ENCODE results near the gene OR2W3. TPM values are rescaled to one million over a fixed set of nuclear protein-coding genes. Genes with fewer than 3 reads are reported as not detected.
A peak's percentile ranks its signal among the peaks of the same experiment; 100 is the strongest.

The OR2W3 gene
- under 1 TPM; 0.39 to 0.42 TPM for total RNA-seq
- polyA plus RNA-seq, result not detected
- long read RNA-seq, donor 1, result 0 reads
- long read RNA-seq, donor 2, result 0 reads

- Histone ChIP-seq H3K27ac (ENCODE audit: low read depth in 1 of 2, low read length in 2 of 2) (no peak within 1 kb of the TSS), H3K9me3 (ENCODE audit: control insufficient read depth, low read length) (no peaks in the 10 kb centered on the region), H3K27me3 (ENCODE audit: control insufficient read depth in 1 of 2, insufficient read depth in 2 of 2, low read length in 1 of 2) (no peaks in the 10 kb centered on the region), H3K4me1 (ENCODE audit: control insufficient read depth in 1 of 2, insufficient read depth in 2 of 2, low read length in 2 of 2) (no peaks in the 10 kb centered on the region), H3K36me3 (ENCODE audit: control insufficient read depth in 1 of 2, insufficient read depth in 2 of 2, low read length in 1 of 2) (no peaks in the 10 kb centered on the region), H3K4me3 (ENCODE audit: low read length in 2 of 2) (no peak within 1 kb of the TSS)
- intact Hi-C loops (cut with DNase I), result no loop called here
- no peak for DNase-seq
- ATAC-seq (ENCODE audit: low FRiP score), result no peak
- WGBS, 2 donors, result 42 to 43% methylated on average over 2 of the region's 2 CpGs
Measured at GRCh38 chr1:247895163-247895637, at the start of gene OR2W3. Gene OR2W3 (plus strand): TSS chr1:247895587. CDS start chr1:247895587, 0 bp downstream.

GRCh38 chr1:247845693-247846017 is 49.7 kb upstream of the OR2W3 start:
- Histone ChIP-seq H3K27me3 (ENCODE audit: control insufficient read depth in 1 of 2, insufficient read depth in 2 of 2, low read length in 1 of 2) (no peaks in the 10 kb centered on the region), H3K4me3 (ENCODE audit: low read length in 2 of 2) (no peak overlapping the region), H3K27ac (ENCODE audit: low read depth in 1 of 2, low read length in 2 of 2) (no peak overlapping the region), H3K4me1 (ENCODE audit: control insufficient read depth in 1 of 2, insufficient read depth in 2 of 2, low read length in 2 of 2) (no peaks in the 10 kb centered on the region), H3K36me3 (ENCODE audit: control insufficient read depth in 1 of 2, insufficient read depth in 2 of 2, low read length in 1 of 2) (no peaks in the 10 kb centered on the region), H3K9me3 (ENCODE audit: control insufficient read depth, low read length) (peaks cover 1% of the 10 kb centered on the region)
- no peak for ATAC-seq (ENCODE audit: low FRiP score)
- 67 to 82% methylated on average over 5 of the region's 5 CpGs for WGBS, 2 donors
- DNase-seq, result no peak
- intact Hi-C loops (cut with DNase I), result no loop called here

GRCh38 chr1:247848346-247848745 is 47.0 kb upstream of the OR2W3 start:
- ATAC-seq (ENCODE audit: low FRiP score), result no peak
- 70 to 81% methylated on average over 7 of the region's 7 CpGs for WGBS, 2 donors
- no peaks in the 10 kb centered on the region for H3K27me3 ChIP-seq (ENCODE audit: control insufficient read depth in 1 of 2, insufficient read depth in 2 of 2, low read length in 1 of 2)
- DNase-seq, result no peak
- H3K36me3 ChIP-seq (ENCODE audit: control insufficient read depth in 1 of 2, insufficient read depth in 2 of 2, low read length in 1 of 2), result no peaks in the 10 kb centered on the region
- no peak overlapping the region for H3K4me3 ChIP-seq (ENCODE audit: low read length in 2 of 2)
- no peak overlapping the region for H3K27ac ChIP-seq (ENCODE audit: low read depth in 1 of 2, low read length in 2 of 2)
- no peaks in the 10 kb centered on the region for H3K4me1 ChIP-seq (ENCODE audit: control insufficient read depth in 1 of 2, insufficient read depth in 2 of 2, low read length in 2 of 2)
- intact Hi-C loops (cut with DNase I), result no loop called here
- H3K9me3 ChIP-seq (ENCODE audit: control insufficient read depth, low read length), result no peaks in the 10 kb centered on the region

- H3K36me3 ChIP-seq (ENCODE audit: control insufficient read depth in 1 of 2, insufficient read depth in 2 of 2, low read length in 1 of 2), result no peaks in the 10 kb centered on the region
- no peaks in the 10 kb centered on the region for H3K9me3 ChIP-seq (ENCODE audit: control insufficient read depth, low read length)
- H3K27ac ChIP-seq (ENCODE audit: low read depth in 1 of 2, low read length in 2 of 2), result no peak overlapping the region
- intact Hi-C loops (cut with DNase I), result no loop called here
- 74 to 95% methylated on average over 1 of the region's 1 CpG for WGBS, 2 donors
- no peak overlapping the region for H3K4me3 ChIP-seq (ENCODE audit: low read length in 2 of 2)
- ATAC-seq (ENCODE audit: low FRiP score) (no peak), DNase-seq (no peak)
- no peaks in the 10 kb centered on the region for H3K27me3 ChIP-seq (ENCODE audit: control insufficient read depth in 1 of 2, insufficient read depth in 2 of 2, low read length in 1 of 2)
- H3K4me1 ChIP-seq (ENCODE audit: control insufficient read depth in 1 of 2, insufficient read depth in 2 of 2, low read length in 2 of 2), result no peaks in the 10 kb centered on the region
Measured at GRCh38 chr1:247849616-247850015, 45.8 kb upstream of the OR2W3 start.

GRCh38 chr1:247854899-247855545 is 40.4 kb upstream of the OR2W3 start:
- H3K36me3 ChIP-seq (ENCODE audit: control insufficient read depth in 1 of 2, insufficient read depth in 2 of 2, low read length in 1 of 2), result no peaks in the 10 kb centered on the region
- peaks cover 2% of the 10 kb centered on the region for H3K9me3 ChIP-seq (ENCODE audit: control insufficient read depth, low read length)
- H3K27me3 ChIP-seq (ENCODE audit: control insufficient read depth in 1 of 2, insufficient read depth in 2 of 2, low read length in 1 of 2), result no peaks in the 10 kb centered on the region
- ATAC-seq (ENCODE audit: low FRiP score), result no peak
- 80 to 83% methylated on average over 14 of the region's 14 CpGs for WGBS, 2 donors
- H3K27ac ChIP-seq (ENCODE audit: low read depth in 1 of 2, low read length in 2 of 2), result no peak overlapping the region
- no peak for DNase-seq
- intact Hi-C loops (cut with DNase I), result no loop called here
- no peak overlapping the region for H3K4me3 ChIP-seq (ENCODE audit: low read length in 2 of 2)
- no peaks in the 10 kb centered on the region for H3K4me1 ChIP-seq (ENCODE audit: control insufficient read depth in 1 of 2, insufficient read depth in 2 of 2, low read length in 2 of 2)

- Histone ChIP-seq H3K4me3 (ENCODE audit: low read length in 2 of 2) (no peak overlapping the region), H3K27ac (ENCODE audit: low read depth in 1 of 2, low read length in 2 of 2) (no peak overlapping the region), H3K36me3 (ENCODE audit: control insufficient read depth in 1 of 2, insufficient read depth in 2 of 2, low read length in 1 of 2) (no peaks in the 10 kb centered on the region), H3K4me1 (ENCODE audit: control insufficient read depth in 1 of 2, insufficient read depth in 2 of 2, low read length in 2 of 2) (no peaks in the 10 kb centered on the region), H3K27me3 (ENCODE audit: control insufficient read depth in 1 of 2, insufficient read depth in 2 of 2, low read length in 1 of 2) (no peaks in the 10 kb centered on the region), H3K9me3 (ENCODE audit: control insufficient read depth, low read length) (peaks cover 2% of the 10 kb centered on the region)
- intact Hi-C loops (cut with DNase I), result no loop called here
- no peak for DNase-seq
- 79 to 81% methylated on average over 4 of the region's 4 CpGs for WGBS, 2 donors
- ATAC-seq (ENCODE audit: low FRiP score), result no peak
Measured at GRCh38 chr1:247855911-247856310, 39.5 kb upstream of the OR2W3 start.

- ATAC-seq (ENCODE audit: low FRiP score) (peak; percentile 31), DNase-seq (peak in 1 of 2 donors; percentile 50)
- H3K4me3 ChIP-seq (ENCODE audit: low read length in 2 of 2), result no peak within 1 kb of the TSS
- H3K27ac ChIP-seq (ENCODE audit: low read depth in 1 of 2, low read length in 2 of 2), result no peak within 1 kb of the TSS
- H3K9me3 ChIP-seq (ENCODE audit: control insufficient read depth, low read length), result peaks cover 2% of the 10 kb centered on the region
- WGBS, 2 donors, result 2% methylated on average over 52 to 109 of the region's 109 CpGs
- H3K4me1 ChIP-seq (ENCODE audit: control insufficient read depth in 1 of 2, insufficient read depth in 2 of 2, low read length in 2 of 2), result no peaks in the 10 kb centered on the region
- no peaks in the 10 kb centered on the region for H3K27me3 ChIP-seq (ENCODE audit: control insufficient read depth in 1 of 2, insufficient read depth in 2 of 2, low read length in 1 of 2)
- intact Hi-C loops (cut with DNase I), result no loop called here
- no peaks in the 10 kb centered on the region for H3K36me3 ChIP-seq (ENCODE audit: control insufficient read depth in 1 of 2, insufficient read depth in 2 of 2, low read length in 1 of 2)
Measured at GRCh38 chr1:247857069-247857984, 38.1 kb upstream of the OR2W3 start, which contains the start of gene TRIM58. Gene TRIM58 (plus strand): TSS chr1:247857187. CDS start chr1:247857247, 60 bp downstream.

- whole genome bisulfite sequencing, 2 donors, result 41 to 47% methylated on average over 15 of the region's 15 CpGs
- intact Hi-C loops (cut with DNase I), result no loop called here
- no peaks in the 10 kb centered on the region for H3K36me3 ChIP-seq (ENCODE audit: control insufficient read depth in 1 of 2, insufficient read depth in 2 of 2, low read length in 1 of 2)
- H3K4me1 ChIP-seq (ENCODE audit: control insufficient read depth in 1 of 2, insufficient read depth in 2 of 2, low read length in 2 of 2), result no peaks in the 10 kb centered on the region
- H3K4me3 ChIP-seq (ENCODE audit: low read length in 2 of 2), result no peak overlapping the region
- H3K27ac ChIP-seq (ENCODE audit: low read depth in 1 of 2, low read length in 2 of 2), result no peak overlapping the region
- DNase-seq (no peak), ATAC-seq (ENCODE audit: low FRiP score) (no peak)
- peaks cover 2% of the 10 kb centered on the region for H3K9me3 ChIP-seq (ENCODE audit: control insufficient read depth, low read length)
- H3K27me3 ChIP-seq (ENCODE audit: control insufficient read depth in 1 of 2, insufficient read depth in 2 of 2, low read length in 1 of 2), result no peaks in the 10 kb centered on the region
Measured at GRCh38 chr1:247857985-247858619, 37.3 kb upstream of the OR2W3 start.
